ENCODE results near the gene LTBP1.

The LTBP1 gene

GRCh38 chr2:33337981-33338380, 391.2 kb downstream of the LTBP1 start:
- TF ChIP-seq RAD21 (IDR thresholded peaks at IDR 0.05; ENCODE audit: low read depth) (no peak), FOXM1 (IDR thresholded peaks at IDR 0.05; ENCODE audit: borderline replicate concordance, low read depth) (no peak), CREB1 (IDR thresholded peaks at IDR 0.05; ENCODE audit: low read depth) (no peak), EGR1 (IDR thresholded peaks at IDR 0.05) (no peak), ZBTB7A (IDR thresholded peaks at IDR 0.05; ENCODE audit: low read depth) (no peak), TCF12 (IDR thresholded peaks at IDR 0.05; ENCODE audit: low read depth) (no peak), USF1 (IDR thresholded peaks at IDR 0.05) (no peak), REST (IDR thresholded peaks at IDR 0.05; ENCODE audit: low read depth) (no peak), TEAD4 (IDR thresholded peaks at IDR 0.05) (no peak), NFIC (IDR thresholded peaks at IDR 0.05) (no peak), CEBPB (IDR thresholded peaks at IDR 0.05) (no peak), YY1 (IDR thresholded peaks at IDR 0.05; ENCODE audit: low read depth) (no peak), MAX (IDR thresholded peaks at IDR 0.05) (no peak), TAF1 (IDR thresholded peaks at IDR 0.05; ENCODE audit: low read depth) (no peak), EP300 (IDR thresholded peaks at IDR 0.05; ENCODE audit: borderline replicate concordance) (no peak)

- TF ChIP-seq EGR1 (IDR thresholded peaks at IDR 0.05) = no peak
- no peak for TF ChIP-seq TEAD4 (IDR thresholded peaks at IDR 0.05)
- TF ChIP-seq USF1 (IDR thresholded peaks at IDR 0.05) = no peak
- no peak for TF ChIP-seq CEBPB (IDR thresholded peaks at IDR 0.05)
- TF ChIP-seq YY1 (IDR thresholded peaks at IDR 0.05; ENCODE audit: low read depth) = no peak
- no peak for TF ChIP-seq TAF1 (IDR thresholded peaks at IDR 0.05; ENCODE audit: low read depth)
- TF ChIP-seq RAD21 (IDR thresholded peaks at IDR 0.05; ENCODE audit: low read depth) = no peak
- no peak for TF ChIP-seq CREB1 (IDR thresholded peaks at IDR 0.05; ENCODE audit: low read depth)
- no peak for TF ChIP-seq MAX (IDR thresholded peaks at IDR 0.05)
- no peak for TF ChIP-seq EP300 (IDR thresholded peaks at IDR 0.05; ENCODE audit: borderline replicate concordance)
Measured at GRCh38 chr2:33339269-33339668, 392.5 kb downstream of the LTBP1 start.

- TF ChIP-seq TCF12 (IDR thresholded peaks at IDR 0.05; ENCODE audit: low read depth) (no peak), EGR1 (IDR thresholded peaks at IDR 0.05) (no peak), ZBTB7A (IDR thresholded peaks at IDR 0.05; ENCODE audit: low read depth) (no peak), RAD21 (IDR thresholded peaks at IDR 0.05; ENCODE audit: low read depth) (no peak), FOXM1 (IDR thresholded peaks at IDR 0.05; ENCODE audit: borderline replicate concordance, low read depth) (no peak)
Measured at GRCh38 chr2:33340280-33340679, 393.5 kb downstream of the LTBP1 start.

GRCh38 chr2:33342171-33342570, 395.4 kb downstream of the LTBP1 start:
- TF ChIP-seq ZBTB7A (IDR thresholded peaks at IDR 0.05; ENCODE audit: low read depth) (no peak), YY1 (IDR thresholded peaks at IDR 0.05; ENCODE audit: low read depth) (no peak), TEAD4 (IDR thresholded peaks at IDR 0.05) (no peak), USF1 (IDR thresholded peaks at IDR 0.05) (no peak), EGR1 (IDR thresholded peaks at IDR 0.05) (no peak), TCF12 (IDR thresholded peaks at IDR 0.05; ENCODE audit: low read depth) (no peak), CEBPB (IDR thresholded peaks at IDR 0.05) (no peak), RAD21 (IDR thresholded peaks at IDR 0.05; ENCODE audit: low read depth) (no peak), FOXM1 (IDR thresholded peaks at IDR 0.05; ENCODE audit: borderline replicate concordance, low read depth) (no peak), CREB1 (IDR thresholded peaks at IDR 0.05; ENCODE audit: low read depth) (no peak)

- TF ChIP-seq FOXM1 (IDR thresholded peaks at IDR 0.05; ENCODE audit: borderline replicate concordance, low read depth) (no peak), NFIC (IDR thresholded peaks at IDR 0.05) (no peak), RAD21 (IDR thresholded peaks at IDR 0.05; ENCODE audit: low read depth) (no peak), CEBPB (IDR thresholded peaks at IDR 0.05) (no peak), TEAD4 (IDR thresholded peaks at IDR 0.05) (no peak), TCF12 (IDR thresholded peaks at IDR 0.05; ENCODE audit: low read depth) (no peak), USF1 (IDR thresholded peaks at IDR 0.05) (no peak), REST (IDR thresholded peaks at IDR 0.05; ENCODE audit: low read depth) (no peak), ZBTB7A (IDR thresholded peaks at IDR 0.05; ENCODE audit: low read depth) (no peak), TAF1 (IDR thresholded peaks at IDR 0.05; ENCODE audit: low read depth) (no peak), EGR1 (IDR thresholded peaks at IDR 0.05) (no peak), MAX (IDR thresholded peaks at IDR 0.05) (no peak), CREB1 (IDR thresholded peaks at IDR 0.05; ENCODE audit: low read depth) (no peak)
Measured at GRCh38 chr2:33342705-33343104, 396.0 kb downstream of the LTBP1 start.

Data from Ishikawa (cell line).